ENCODE measurements around the gene GUCY1A2.
"Not testable (repeated sequence)": the region's sequence is repeated elsewhere in the genome, so short reads cannot be mapped to it uniquely, and the experiment has no call there.

GRCh38 chr11:107051332-107051731 is 33.1 kb upstream of the GUCY1A2 start:
- TF ChIP-seq POLR2A (IDR thresholded peaks at IDR 0.05; ENCODE audit: low read depth, low read length); POLR2AphosphoS5 (IDR thresholded peaks at IDR 0.05; ENCODE audit: low read depth, low read length); TAF1 (IDR thresholded peaks at IDR 0.05; ENCODE audit: borderline replicate concordance, low read depth, low read length): not testable (repeated sequence)
